Measurements from ENCODE around the gene RETREG2.

The RETREG2 gene

GRCh38 chr2:219180961-219181360, 2.9 kb downstream of the RETREG2 start:
- no peak for TF ChIP-seq CTCF (conservative IDR thresholded peaks at IDR 0.05; ENCODE audit: low read length)
- no peak for DNase-seq (ENCODE audit: low read depth)
- no peak overlapping the region for H3K4me3 ChIP-seq (ENCODE audit: low read length)

GRCh38 chr2:219181531-219181930, 3.5 kb downstream of the RETREG2 start:
- no peak for TF ChIP-seq CTCF (conservative IDR thresholded peaks at IDR 0.05; ENCODE audit: low read length)
- no peak overlapping the region for H3K4me3 ChIP-seq (ENCODE audit: low read length)

DNA sequence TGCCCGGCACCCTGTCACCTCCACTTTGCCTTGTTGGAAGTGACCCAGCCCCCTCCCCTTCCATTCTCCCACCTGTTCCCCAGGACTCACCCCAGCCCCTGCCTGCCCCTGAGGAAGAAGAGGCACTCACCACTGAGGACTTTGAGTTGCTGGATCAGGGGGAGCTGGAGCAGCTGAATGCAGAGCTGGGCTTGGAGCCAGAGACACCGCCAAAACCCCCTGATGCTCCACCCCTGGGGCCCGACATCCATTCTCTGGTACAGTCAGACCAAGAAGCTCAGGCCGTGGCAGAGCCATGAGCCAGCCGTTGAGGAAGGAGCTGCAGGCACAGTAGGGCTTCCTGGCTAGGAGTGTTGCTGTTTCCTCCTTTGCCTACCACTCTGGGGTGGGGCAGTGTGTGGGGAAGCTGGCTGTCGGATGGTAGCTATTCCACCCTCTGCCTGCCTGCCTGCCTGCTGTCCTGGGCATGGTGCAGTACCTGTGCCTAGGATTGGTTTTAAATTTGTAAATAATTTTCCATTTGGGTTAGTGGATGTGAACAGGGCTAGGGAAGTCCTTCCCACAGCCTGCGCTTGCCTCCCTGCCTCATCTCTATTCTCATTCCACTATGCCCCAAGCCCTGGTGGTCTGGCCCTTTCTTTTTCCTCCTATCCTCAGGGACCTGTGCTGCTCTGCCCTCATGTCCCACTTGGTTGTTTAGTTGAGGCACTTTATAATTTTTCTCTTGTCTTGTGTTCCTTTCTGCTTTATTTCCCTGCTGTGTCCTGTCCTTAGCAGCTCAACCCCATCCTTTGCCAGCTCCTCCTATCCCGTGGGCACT, 4.5 kb downstream of the RETREG2 start:
- DNase-seq (ENCODE audit: low read depth) = no peak

More at GRCh38 chr2:219181531-219181930, 3.5 kb downstream of the RETREG2 start:
- no peak for DNase-seq (ENCODE audit: low read depth)

DNA sequence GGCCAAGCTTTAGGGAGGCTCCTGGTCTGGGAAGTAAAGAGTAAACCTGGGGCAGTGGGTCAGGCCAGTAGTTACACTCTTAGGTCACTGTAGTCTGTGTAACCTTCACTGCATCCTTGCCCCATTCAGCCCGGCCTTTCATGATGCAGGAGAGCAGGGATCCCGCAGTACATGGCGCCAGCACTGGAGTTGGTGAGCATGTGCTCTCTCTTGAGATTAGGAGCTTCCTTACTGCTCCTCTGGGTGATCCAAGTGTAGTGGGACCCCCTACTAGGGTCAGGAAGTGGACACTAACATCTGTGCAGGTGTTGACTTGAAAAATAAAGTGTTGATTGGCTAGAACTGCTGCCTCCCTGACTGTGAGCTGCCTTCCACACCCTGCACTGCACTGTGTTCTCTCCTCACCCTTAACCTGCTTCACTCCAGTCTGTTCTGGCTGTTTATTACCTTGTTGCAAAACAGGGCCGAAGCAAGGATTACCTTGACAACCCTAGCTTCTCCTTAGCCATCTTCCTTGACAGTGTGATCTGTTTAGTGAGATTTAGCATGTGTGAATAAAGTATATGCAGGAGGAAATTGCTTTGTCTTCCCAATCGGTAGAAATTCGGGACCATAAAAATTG, 5.2 kb downstream of the RETREG2 start:
- no peak overlapping the region for H3K4me3 ChIP-seq (ENCODE audit: low read length)
- no peak for DNase-seq (ENCODE audit: low read depth)
- no peak for TF ChIP-seq CTCF (conservative IDR thresholded peaks at IDR 0.05; ENCODE audit: low read length)

More for the DNA sequence above, 4.5 kb downstream of the RETREG2 start:
- H3K4me3 ChIP-seq (ENCODE audit: low read length) = no peak overlapping the region
- no peak for TF ChIP-seq CTCF (conservative IDR thresholded peaks at IDR 0.05; ENCODE audit: low read length)

DNA sequence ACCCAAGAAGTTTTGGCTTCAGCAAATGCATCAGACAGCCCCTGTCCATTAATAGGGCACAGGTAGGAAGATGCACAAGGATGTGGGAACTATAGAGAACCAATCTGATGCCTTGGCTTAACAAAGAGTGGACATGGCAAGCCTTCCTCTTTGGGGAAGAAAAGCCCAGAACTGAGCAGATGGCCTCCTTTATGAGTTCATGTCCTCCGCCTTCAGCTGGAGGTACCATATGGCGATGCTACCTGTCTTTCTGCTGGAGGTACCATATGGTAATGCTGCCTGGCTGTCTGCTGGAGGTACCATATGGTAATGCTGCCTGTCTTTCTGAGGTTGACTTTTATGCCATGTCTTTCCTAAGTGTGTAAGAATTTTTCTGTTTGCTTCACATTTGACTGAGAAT, 6.0 kb downstream of the RETREG2 start:
- H3K4me3 ChIP-seq (ENCODE audit: low read length) = no peak overlapping the region
- TF ChIP-seq CTCF (conservative IDR thresholded peaks at IDR 0.05; ENCODE audit: low read length) = no peak
- DNase-seq (ENCODE audit: low read depth) = no peak

DNA sequence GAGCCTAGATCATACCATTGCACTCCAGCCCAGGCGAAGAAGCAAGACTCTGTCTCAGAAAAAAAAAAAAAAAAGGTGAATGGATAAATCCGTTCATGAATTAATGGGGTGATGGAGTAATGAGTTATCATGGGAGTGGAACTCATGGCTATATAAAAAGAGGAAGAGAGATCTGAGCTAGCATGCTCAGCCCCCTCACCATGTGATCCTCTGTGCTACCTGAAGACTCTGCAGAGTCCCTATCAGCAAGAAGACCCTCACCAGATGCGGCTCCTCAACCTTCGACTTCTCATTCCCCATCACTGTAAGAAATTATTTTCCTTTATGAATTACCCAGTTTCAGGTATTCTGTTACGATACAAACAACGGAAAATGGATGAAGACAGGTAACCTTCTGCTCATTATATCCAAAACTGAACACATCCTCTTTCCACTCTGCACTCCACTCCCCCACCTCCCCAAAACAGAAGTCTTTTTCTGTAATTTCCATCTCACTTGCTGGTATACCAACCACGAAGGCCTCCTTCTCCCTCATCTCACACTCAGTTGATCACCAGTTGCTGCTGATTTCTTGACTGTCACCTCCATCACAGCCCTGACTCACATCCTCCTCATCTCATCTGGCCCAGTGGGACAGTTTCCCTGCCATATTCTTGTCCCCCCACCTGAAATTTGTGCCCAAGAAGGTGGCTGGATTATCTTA, 8.8 kb downstream of the RETREG2 start:
- TF ChIP-seq CTCF (conservative IDR thresholded peaks at IDR 0.05; ENCODE audit: low read length) = no peak
- DNase-seq (ENCODE audit: low read depth) = no peak
- H3K4me3 ChIP-seq (ENCODE audit: low read length) = no peak overlapping the region

Data from AG10803 (cell line).